HCT116 (cell line): ENCODE measurements around the gene CCL11. TPM values are rescaled to one million over a fixed set of nuclear protein-coding genes. Genes with fewer than 3 reads are reported as not detected.

ENCODE experiments used
- ATAC-seq: fragments of 200-7000 bp; cut with Tn5 transposase; 2 replicates; pipeline ENCODE4 v1.9.1; 2020; ENCODE audit warnings: mild to moderate bottlenecking, moderate library complexity
- BruUV-seq: library from RNA; stranded (reverse); fragments of 400-500 nt; replicated peaks from 2 replicates; lab custom pipeline; 2021; lab: Mats Ljungman, UMichigan
- CTCF ChIA-PET: fragments of 300-600 bp; sonication (Branson Sonifier 250); formaldehyde crosslinking; loops from one replicate; lab custom pipeline; 2021; ENCODE audit warnings: antibody characterized with exemption; lab: Charles Lee
- POLR2A ChIA-PET: fragments of 300-600, 350-600 bp; sonication (Branson Sonifier 250); formaldehyde crosslinking; loops from one replicate; lab custom pipeline; 2021; ENCODE audit warnings: antibody characterized with exemption; lab: Charles Lee
- RAD21 ChIA-PET, 2 experiments: fragments of 300-600 bp; sonication (Branson Sonifier 250); formaldehyde crosslinking; loops; one replicate each; lab custom pipeline; 2023; ENCODE audit warnings: low total read pairs in 2 of 2; ENCODE audit not compliant: uncharacterized antibody in 2 of 2, unreplicated experiment in 2 of 2, low non-redundant PET in 1 of 2; lab: Charles Lee
- DNase-seq: peaks from one replicate; pipeline ENCODE4 v3.0.0-alpha.2; 2010; ENCODE audit warnings: low read depth, low spot score
- H2AFZ ChIP-seq: fragments of 200-600 bp; shearing (Covaris generic), sonication (generic); 2 replicates; pipeline ENCODE4 v1.6.1; 2017; ENCODE audit warnings: low read depth, mixed run types, mixed read lengths, antibody characterized with exemption, low read length; ENCODE audit not compliant: poor library complexity, severe bottlenecking
- H3K27ac ChIP-seq: 2 replicates; pipeline ENCODE4 v1.5.1; 2012; ENCODE audit warnings: low read depth, low read length
- H3K27me3 ChIP-seq: fragments of 200-600 bp; sonication (generic); 2 replicates; pipeline ENCODE4 v1.6.1; 2016; ENCODE audit warnings: mixed run types, low read length, mixed read lengths; ENCODE audit not compliant: insufficient read depth
- H3K36me3 ChIP-seq, 2 experiments: fragments of 200-500 bp in 1 of 2; fragments of 200-600 bp in 1 of 2; sonication (Bioruptor generic) in 1 of 2; sonication (generic) in 1 of 2; 2 replicates each; pipeline versions ENCODE4 v1.5.1 to v1.6.1; 2014 to 2016; ENCODE audit warnings: low read length in 2 of 2, inconsistent platforms in 1 of 2, mixed read lengths in 1 of 2, mixed run types in 1 of 2; ENCODE audit not compliant: insufficient read depth in 2 of 2, control insufficient read depth in 1 of 2
- H3K4me1 ChIP-seq, 2 experiments: fragments of 200-600 bp in 1 of 2; sonication (generic) in 1 of 2; 2 replicates each; pipeline versions ENCODE4 v1.5.1 to v1.6.1; 2012 to 2017; ENCODE audit warnings: low read length in 2 of 2, inconsistent platforms in 1 of 2, mild to moderate bottlenecking in 1 of 2, mixed read lengths in 1 of 2, mixed run types in 1 of 2, moderate library complexity in 1 of 2; ENCODE audit not compliant: insufficient read depth in 2 of 2, control insufficient read depth in 1 of 2
- H3K4me2 ChIP-seq: fragments of 200-600 bp; sonication (generic); 2 replicates; pipeline ENCODE4 v1.6.1; 2017; ENCODE audit warnings: mixed run types, low read length, mixed read lengths
- H3K4me3 ChIP-seq, 2 experiments: fragments of 200-600 bp in 1 of 2; sonication (generic) in 1 of 2; replicated peaks in 1 of 2; 2 replicates each; pipeline ENCODE4 v1.5.1; 2011 to 2016; ENCODE audit warnings: low read length in 2 of 2, control low read depth in 1 of 2, low read depth in 1 of 2, mild to moderate bottlenecking in 1 of 2, mixed read lengths in 1 of 2, mixed run types in 1 of 2
- H3K79me2 ChIP-seq: fragments of 200-600 bp; sonication (generic); 2 replicates; pipeline ENCODE4 v1.6.1; 2017; ENCODE audit warnings: mild to moderate bottlenecking, mixed run types, low read length, moderate library complexity, mixed read lengths; ENCODE audit not compliant: insufficient read depth
- H3K9ac ChIP-seq: fragments of 200-600 bp; sonication (generic); 2 replicates; pipeline ENCODE4 v1.6.1; 2016; ENCODE audit warnings: low read length, mixed read lengths
- H3K9me2 ChIP-seq: fragments of 200-600 bp; sonication (generic), shearing (Covaris generic); 2 replicates; pipeline ENCODE4 v1.6.1; 2017; ENCODE audit warnings: mixed run types, mild to moderate bottlenecking, moderate library complexity; ENCODE audit not compliant: insufficient read depth
- H3K9me3 ChIP-seq, 2 experiments: fragments of 200-500 bp in 1 of 2; fragments of 200-600 bp in 1 of 2; sonication (Bioruptor generic) in 1 of 2; sonication (generic) in 1 of 2; 2 replicates each; pipeline ENCODE4 v1.6.1; 2014 to 2017; ENCODE audit warnings: low read length in 2 of 2, mixed read lengths in 2 of 2, inconsistent platforms in 1 of 2, low read depth in 1 of 2, mild to moderate bottlenecking in 1 of 2, mixed run types in 1 of 2, moderate library complexity in 1 of 2; ENCODE audit not compliant: control insufficient read depth in 1 of 2, insufficient read depth in 1 of 2
- H4K20me1 ChIP-seq: fragments of 200-600 bp; sonication (generic), shearing (Covaris generic); 2 replicates; pipeline ENCODE4 v1.6.1; 2017; ENCODE audit warnings: mixed run types, mild to moderate bottlenecking, moderate library complexity; ENCODE audit not compliant: insufficient read depth
- CEBPB ChIP-seq: IDR thresholded peaks from 2 replicates; pipeline ENCODE4 v1.6.1; 2012; ENCODE audit warnings: low read depth
- EGR1 ChIP-seq: IDR thresholded peaks from 2 replicates; pipeline ENCODE4 v1.6.1; 2012; ENCODE audit warnings: low read depth
- ELF1 ChIP-seq: IDR thresholded peaks from 2 replicates; pipeline ENCODE4 v1.6.1; 2012; ENCODE audit warnings: low read depth, borderline replicate concordance
- EZH2 ChIP-seq: fragments of 200-600 bp; sonication (generic); IDR thresholded peaks from 2 replicates; pipeline ENCODE4 v1.6.1; 2017; ENCODE audit warnings: antibody characterized with exemption, mixed run types
- EZH2phosphoT487 ChIP-seq: fragments of 200-600 bp; IDR thresholded peaks from 2 replicates; pipeline ENCODE4 v1.6.1; 2018; ENCODE audit warnings: antibody characterized with exemption, borderline replicate concordance
- MAX ChIP-seq: IDR thresholded peaks from 2 replicates; pipeline ENCODE4 v1.6.1; 2012
- POLR2A ChIP-seq: IDR thresholded peaks from 2 replicates; pipeline ENCODE4 v1.7.0; 2011; ENCODE audit warnings: borderline replicate concordance; ENCODE audit not compliant: insufficient read depth, insufficient read length; ENCODE audit errors: extremely low read depth
- ZBTB33 ChIP-seq: IDR thresholded peaks from 2 replicates; pipeline ENCODE4 v1.6.1; 2011; ENCODE audit warnings: mild to moderate bottlenecking, low read length, moderate library complexity; ENCODE audit not compliant: insufficient replicate concordance; ENCODE audit errors: extremely low read depth
- ZFX ChIP-seq: fragments of 450-650 bp; IDR thresholded peaks from 2 replicates; pipeline ENCODE4 v1.6.1; 2017
- ZNF274 ChIP-seq: fragments of 200-500 bp; sonication (Bioruptor generic); IDR thresholded peaks from 2 replicates; pipeline ENCODE4 v1.6.1; 2014; ENCODE audit warnings: mild to moderate bottlenecking, low read depth, low read length, inconsistent platforms
- intact Hi-C: fragments of 100-400 bp; cut with micrococcal nuclease; formaldehyde crosslinking; loops from 2 replicates; pipeline ENCODE4 v1.10.0; 2022
- total RNA-seq: library from RNA; stranded (reverse); gene quantifications from one replicate; pipeline ENCODE4 v1.2.1, GENCODE V29; 2021; ENCODE audit not compliant: unreplicated experiment
- TF ChIP-seq, protein P1 (sequence below), 3 experiments: fragments of 200-600 bp in 1 of 3; sonication (generic) in 1 of 3; IDR thresholded peaks in 2 of 3; conservative IDR thresholded peaks in 1 of 3; 2 replicates each; pipeline ENCODE4 v1.5.1; 2012 to 2017; ENCODE audit warnings: low read depth in 2 of 3, low read length in 2 of 3, antibody characterized with exemption in 1 of 3, borderline replicate concordance in 1 of 3, control low read depth in 1 of 3, mild to moderate bottlenecking in 1 of 3, mixed read lengths in 1 of 3, mixed run types in 1 of 3, moderate library complexity in 1 of 3; ENCODE audit not compliant: insufficient read depth in 1 of 3
- TF ChIP-seq, protein P2 (sequence below): IDR thresholded peaks from 2 replicates; pipeline ENCODE4 v1.6.1; 2012; ENCODE audit warnings: low read depth

The CCL11 gene
- total RNA-seq, 1 experiment from 2014 or later: not detected

DNA sequence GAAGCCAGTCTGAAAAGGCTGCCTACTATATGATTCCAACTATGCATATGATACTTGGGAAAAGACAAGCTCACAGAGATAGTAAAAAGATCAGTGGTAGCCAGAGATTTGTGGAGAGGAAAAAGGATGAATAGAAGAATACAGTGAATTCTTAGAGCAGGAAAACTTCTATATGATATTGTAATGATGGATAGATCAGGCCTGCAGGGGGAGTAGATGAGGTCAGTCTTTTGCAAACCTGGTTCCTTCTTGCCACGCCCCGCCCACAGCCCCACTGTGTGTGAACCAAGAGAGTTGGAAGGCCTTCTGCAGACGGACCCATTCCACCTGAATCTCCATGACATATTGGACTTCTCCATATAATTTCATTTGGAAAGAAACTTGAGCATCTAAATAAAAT lies 32.9 kb downstream of the CCL11 start:
- Histone ChIP-seq H3K27me3 (peaks cover 8% of the 10 kb centered on the region; the same call in 1 of the 2 replicates), H3K9me2 (no peaks in the 10 kb centered on the region), H3K9me3 (no peaks in the 10 kb centered on the region), H3K9ac (no peak overlapping the region), H3K4me1 (no peaks in the 10 kb centered on the region), H3K36me3 (no peaks in the 10 kb centered on the region), H3K4me2 (no peak overlapping the region), H2AFZ (no peak overlapping the region), H3K4me3 (no peak overlapping the region), H3K79me2 (no peaks in the 10 kb centered on the region), H3K27ac (no peak overlapping the region), H4K20me1 (no peaks in the 10 kb centered on the region)
- ChIA-PET RAD21 (no interaction called here), POLR2A (no interaction called here), CTCF (interaction anchor here (0.8 kb wide), 1 partner anchor 43 kb away, joined by 3 read pairs; no protein-coding TSS in a partner anchor)
- intact Hi-C loops: no loop called here
- DNase-seq: peak; percentile 4
- no TSS peak for BruUV-seq
- no peak for TF ChIP-seq ZFX
- TF ChIP-seq, protein P1, sequence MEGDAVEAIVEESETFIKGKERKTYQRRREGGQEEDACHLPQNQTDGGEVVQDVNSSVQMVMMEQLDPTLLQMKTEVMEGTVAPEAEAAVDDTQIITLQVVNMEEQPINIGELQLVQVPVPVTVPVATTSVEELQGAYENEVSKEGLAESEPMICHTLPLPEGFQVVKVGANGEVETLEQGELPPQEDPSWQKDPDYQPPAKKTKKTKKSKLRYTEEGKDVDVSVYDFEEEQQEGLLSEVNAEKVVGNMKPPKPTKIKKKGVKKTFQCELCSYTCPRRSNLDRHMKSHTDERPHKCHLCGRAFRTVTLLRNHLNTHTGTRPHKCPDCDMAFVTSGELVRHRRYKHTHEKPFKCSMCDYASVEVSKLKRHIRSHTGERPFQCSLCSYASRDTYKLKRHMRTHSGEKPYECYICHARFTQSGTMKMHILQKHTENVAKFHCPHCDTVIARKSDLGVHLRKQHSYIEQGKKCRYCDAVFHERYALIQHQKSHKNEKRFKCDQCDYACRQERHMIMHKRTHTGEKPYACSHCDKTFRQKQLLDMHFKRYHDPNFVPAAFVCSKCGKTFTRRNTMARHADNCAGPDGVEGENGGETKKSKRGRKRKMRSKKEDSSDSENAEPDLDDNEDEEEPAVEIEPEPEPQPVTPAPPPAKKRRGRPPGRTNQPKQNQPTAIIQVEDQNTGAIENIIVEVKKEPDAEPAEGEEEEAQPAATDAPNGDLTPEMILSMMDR (IDR thresholded peaks at IDR 0.05 in 2 of 3, conservative IDR thresholded peaks at IDR 0.05 in 1 of 3; ENCODE audit: borderline replicate concordance in 1 of 3, insufficient read depth in 1 of 3, low read depth in 2 of 3, low read length in 2 of 3): peak in 2 of 3 experiments; percentile 17 to 25; a peak in 2 of 6 replicates
- peak; percentile 52; the same call in 1 of the 2 replicates for ATAC-seq

- POLR2A ChIA-PET: no interaction called here
- CTCF ChIA-PET: interaction anchor here (2.1 kb wide), 1 partner anchor 42 kb away, joined by 6 read pairs; no protein-coding TSS in a partner anchor
- intact Hi-C loops: no loop called here
- no peak for TF ChIP-seq ELF1
- TF ChIP-seq, protein P2, sequence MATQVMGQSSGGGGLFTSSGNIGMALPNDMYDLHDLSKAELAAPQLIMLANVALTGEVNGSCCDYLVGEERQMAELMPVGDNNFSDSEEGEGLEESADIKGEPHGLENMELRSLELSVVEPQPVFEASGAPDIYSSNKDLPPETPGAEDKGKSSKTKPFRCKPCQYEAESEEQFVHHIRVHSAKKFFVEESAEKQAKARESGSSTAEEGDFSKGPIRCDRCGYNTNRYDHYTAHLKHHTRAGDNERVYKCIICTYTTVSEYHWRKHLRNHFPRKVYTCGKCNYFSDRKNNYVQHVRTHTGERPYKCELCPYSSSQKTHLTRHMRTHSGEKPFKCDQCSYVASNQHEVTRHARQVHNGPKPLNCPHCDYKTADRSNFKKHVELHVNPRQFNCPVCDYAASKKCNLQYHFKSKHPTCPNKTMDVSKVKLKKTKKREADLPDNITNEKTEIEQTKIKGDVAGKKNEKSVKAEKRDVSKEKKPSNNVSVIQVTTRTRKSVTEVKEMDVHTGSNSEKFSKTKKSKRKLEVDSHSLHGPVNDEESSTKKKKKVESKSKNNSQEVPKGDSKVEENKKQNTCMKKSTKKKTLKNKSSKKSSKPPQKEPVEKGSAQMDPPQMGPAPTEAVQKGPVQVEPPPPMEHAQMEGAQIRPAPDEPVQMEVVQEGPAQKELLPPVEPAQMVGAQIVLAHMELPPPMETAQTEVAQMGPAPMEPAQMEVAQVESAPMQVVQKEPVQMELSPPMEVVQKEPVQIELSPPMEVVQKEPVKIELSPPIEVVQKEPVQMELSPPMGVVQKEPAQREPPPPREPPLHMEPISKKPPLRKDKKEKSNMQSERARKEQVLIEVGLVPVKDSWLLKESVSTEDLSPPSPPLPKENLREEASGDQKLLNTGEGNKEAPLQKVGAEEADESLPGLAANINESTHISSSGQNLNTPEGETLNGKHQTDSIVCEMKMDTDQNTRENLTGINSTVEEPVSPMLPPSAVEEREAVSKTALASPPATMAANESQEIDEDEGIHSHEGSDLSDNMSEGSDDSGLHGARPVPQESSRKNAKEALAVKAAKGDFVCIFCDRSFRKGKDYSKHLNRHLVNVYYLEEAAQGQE: no peak
- TF ChIP-seq MAX: no peak
- no peak for TF ChIP-seq ZNF274
- no peak for TF ChIP-seq EGR1
- TF ChIP-seq EZH2: no peak
- TF ChIP-seq ZBTB33: no peak
- no peak for TF ChIP-seq POLR2A
- TF ChIP-seq CEBPB: no peak
- no peak for TF ChIP-seq EZH2phosphoT487
These were observed 33.5 kb downstream of the CCL11 start, which contains the start of gene CCL8 for GRCh38 chr17:34319039-34319483. Gene CCL8 (plus strand): TSS chr17:34319435. CDS start chr17:34319502, 67 bp downstream.

More at GRCh38 chr17:34319039-34319483, 33.5 kb downstream of the CCL11 start, which contains the start of gene CCL8:
- no TSS peak for BruUV-seq
- RAD21 ChIA-PET: no interaction called here
- Histone ChIP-seq H3K36me3 (no peaks in the 10 kb centered on the region), H3K4me3 (no peak within 1 kb of the TSS), H3K9me2 (no peaks in the 10 kb centered on the region), H4K20me1 (no peaks in the 10 kb centered on the region), H3K79me2 (no peaks in the 10 kb centered on the region), H3K9ac (no peak within 1 kb of the TSS), H3K27me3 (peaks cover 8% of the 10 kb centered on the region; the same call in 1 of the 2 replicates), H3K4me1 (no peaks in the 10 kb centered on the region), H3K27ac (no peak within 1 kb of the TSS), H3K4me2 (no peak within 1 kb of the TSS), H3K9me3 (no peaks in the 10 kb centered on the region), H2AFZ (no peak within 1 kb of the TSS)
- DNase-seq: no peak
- no peak for ATAC-seq
